ENCODE results near the gene ITPKC.

ITPKC gene

DNA sequence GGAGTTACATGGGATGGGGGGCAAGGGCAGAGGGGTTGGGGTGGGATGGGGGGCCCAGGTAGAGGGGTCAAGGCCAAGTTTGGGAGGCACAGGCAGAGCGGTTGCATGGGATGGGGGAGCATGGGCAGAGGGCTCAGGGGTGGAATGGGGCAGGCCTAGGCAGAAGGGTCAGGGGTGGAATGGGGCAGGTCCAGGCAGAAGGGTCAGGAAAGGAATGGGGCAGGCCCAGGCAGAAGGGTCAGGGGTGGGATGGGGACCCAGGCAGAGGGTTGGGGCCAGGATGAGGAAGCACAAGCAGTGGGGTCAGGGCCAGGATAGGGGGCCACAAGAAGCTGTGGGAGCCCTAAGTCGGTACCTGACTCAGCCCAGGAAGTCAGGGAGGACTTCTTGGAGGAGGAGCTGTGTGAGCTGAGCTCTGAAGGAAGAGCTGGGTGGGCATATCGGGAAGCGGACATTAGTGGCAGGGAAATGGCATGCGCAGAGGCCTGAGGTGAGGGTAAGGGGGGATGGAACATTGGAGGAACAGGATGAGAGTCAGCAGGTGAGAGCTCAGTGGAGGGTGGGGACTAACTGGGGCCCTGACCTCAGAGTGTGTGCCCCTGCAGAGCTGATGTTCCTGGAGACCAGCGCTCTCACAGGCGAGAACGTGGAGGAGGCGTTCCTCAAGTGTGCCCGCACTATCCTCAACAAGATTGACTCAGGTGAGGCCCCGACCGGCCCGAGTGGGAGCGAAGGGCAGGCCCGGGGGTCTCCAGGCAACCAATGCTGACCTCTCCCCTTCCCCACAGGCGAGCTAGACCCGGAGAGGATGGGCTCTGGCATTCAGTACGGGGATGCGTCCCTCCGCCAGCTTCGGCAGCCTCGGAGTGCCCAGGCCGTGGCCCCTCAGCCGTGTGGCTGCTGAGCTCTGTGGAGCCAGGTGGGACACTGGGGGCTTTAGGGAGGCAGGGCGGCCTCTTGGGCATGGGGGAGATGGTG, 69.4 kb downstream of the ITPKC start:
- 95% methylated on average over 18 of the region's 25 CpGs for WGBS (ENCODE audit: insufficient coverage)
- ChIA-PET POLR2A (interaction anchor here (0.6 kb wide), 1 partner anchor 127 kb away, joined by 3 read pairs; no protein-coding TSS in a partner anchor), CTCF (interaction anchor here (0.5 to 2.1 kb wide), 6 partner anchors 9 to 151 kb away, joined by 3 to 5 read pairs (median 3); partner anchors contain the start of gene RAB4B)
- H3K4me1 ChIP-seq (ENCODE audit: control extremely low read depth in 1 of 4, control insufficient read depth in 4 of 4, insufficient read depth in 4 of 4, low read length in 3 of 4) = no peaks in the 10 kb centered on the region
- H3K9me3 ChIP-seq (ENCODE audit: control extremely low read depth in 1 of 5, control insufficient read depth in 4 of 5, insufficient read depth in 2 of 5, low read depth in 1 of 5, low read length in 4 of 5) = no peaks in the 10 kb centered on the region
- no peak overlapping the region for H3K27ac ChIP-seq (ENCODE audit: insufficient read depth in 1 of 2, low read depth in 1 of 2, low read length in 2 of 2, poor library complexity in 1 of 2, severe bottlenecking in 2 of 2)
- H3K27me3 ChIP-seq (replicated peaks in 2 of 5; ENCODE audit: control insufficient read depth in 4 of 5, insufficient read depth in 5 of 5, low read length in 4 of 5) = no peaks in the 10 kb centered on the region
- no peak overlapping the region for H3K4me3 ChIP-seq (ENCODE audit: control insufficient read depth in 1 of 7, extremely low read depth in 1 of 7, insufficient read depth in 4 of 7, low read depth in 2 of 7, low read length in 6 of 7)
- DNase-seq = no peak
- peaks cover 4 to 27% (median 14%) of the 10 kb centered on the region in 4 experiments for H3K36me3 ChIP-seq (ENCODE audit: control insufficient read depth in 4 of 4, insufficient read depth in 4 of 4, low read length in 3 of 4)
